ENCODE results near the gene KRT222. TPM values are rescaled to one million over a fixed set of nuclear protein-coding genes. Genes with fewer than 3 reads are reported as not detected.

Gene KRT222
- total and polyA plus RNA-seq, 2 of the 13 experiments (the other 11 are each of a cell fraction or from before 2014, with no cell fraction given) = not detected

DNA sequence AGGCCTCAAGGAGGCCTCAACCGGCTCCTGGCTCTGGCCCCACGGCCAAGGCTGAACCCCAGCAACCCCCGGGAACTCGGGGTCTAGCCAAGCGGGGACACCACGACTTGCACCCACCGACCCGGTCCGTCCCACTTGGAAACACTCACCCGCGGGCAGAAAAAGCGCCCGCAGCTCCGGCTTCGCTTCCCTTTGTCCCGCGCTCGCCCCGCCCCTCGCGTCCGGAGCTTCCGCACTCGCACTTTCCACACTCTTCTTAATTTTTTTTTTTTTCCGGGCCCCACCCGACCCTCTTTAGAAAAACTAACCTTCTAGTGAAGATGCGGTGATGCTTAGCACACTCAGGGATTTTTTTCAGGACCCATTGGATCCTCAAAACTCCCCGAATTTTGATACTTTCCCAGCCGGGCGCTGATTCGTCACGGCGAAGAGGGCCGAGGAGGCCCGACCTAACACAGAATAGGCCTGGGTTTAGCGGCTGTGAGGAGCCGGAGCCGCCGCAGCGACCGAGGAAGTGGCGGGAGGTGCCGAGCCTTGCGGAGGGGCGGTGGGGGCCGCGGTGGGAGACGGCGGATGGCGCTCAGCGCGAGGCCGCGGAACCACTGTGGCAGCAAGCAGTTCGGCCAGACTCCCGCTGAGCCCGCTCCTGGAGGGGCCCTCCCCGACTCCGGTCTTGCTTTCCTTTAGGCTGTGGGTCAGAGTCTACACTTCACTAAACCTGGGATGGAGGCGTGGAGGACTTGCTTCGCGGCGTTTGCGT lies 17.2 kb downstream of the KRT222 start, which contains the start of gene SMARCE1 (continued):
- TF ChIP-seq, protein P1, sequence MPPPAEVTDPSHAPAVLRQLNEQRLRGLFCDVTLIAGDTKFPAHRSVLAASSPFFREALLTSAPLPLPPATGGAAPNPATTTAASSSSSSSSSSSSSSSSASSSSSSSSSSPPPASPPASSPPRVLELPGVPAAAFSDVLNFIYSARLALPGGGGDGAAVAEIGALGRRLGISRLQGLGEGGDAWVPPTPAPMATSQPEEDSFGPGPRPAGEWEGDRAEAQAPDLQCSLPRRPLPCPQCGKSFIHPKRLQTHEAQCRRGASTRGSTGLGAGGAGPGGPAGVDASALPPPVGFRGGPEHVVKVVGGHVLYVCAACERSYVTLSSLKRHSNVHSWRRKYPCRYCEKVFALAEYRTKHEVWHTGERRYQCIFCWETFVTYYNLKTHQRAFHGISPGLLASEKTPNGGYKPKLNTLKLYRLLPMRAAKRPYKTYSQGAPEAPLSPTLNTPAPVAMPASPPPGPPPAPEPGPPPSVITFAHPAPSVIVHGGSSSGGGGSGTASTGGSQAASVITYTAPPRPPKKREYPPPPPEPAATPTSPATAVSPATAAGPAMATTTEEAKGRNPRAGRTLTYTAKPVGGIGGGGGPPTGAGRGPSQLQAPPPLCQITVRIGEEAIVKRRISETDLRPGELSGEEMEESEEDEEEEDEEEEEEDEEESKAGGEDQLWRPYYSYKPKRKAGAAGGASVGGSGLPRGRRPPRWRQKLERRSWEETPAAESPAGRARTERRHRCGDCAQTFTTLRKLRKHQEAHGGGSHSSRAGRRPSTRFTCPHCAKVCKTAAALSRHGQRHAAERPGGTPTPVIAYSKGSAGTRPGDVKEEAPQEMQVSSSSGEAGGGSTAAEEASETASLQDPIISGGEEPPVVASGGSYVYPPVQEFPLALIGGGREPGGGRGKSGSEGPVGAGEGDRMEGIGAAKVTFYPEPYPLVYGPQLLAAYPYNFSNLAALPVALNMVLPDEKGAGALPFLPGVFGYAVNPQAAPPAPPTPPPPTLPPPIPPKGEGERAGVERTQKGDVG (CRISPR knock-in tag; IDR thresholded peaks at IDR 0.05; ENCODE audit: borderline replicate concordance) = no peak
- TF ChIP-seq IKZF4 (CRISPR knock-in tag; IDR thresholded peaks at IDR 0.05; ENCODE audit: borderline replicate concordance, low read depth, not compliant biosample characterization) (peak; percentile 42), NAIF1 (CRISPR knock-in tag; IDR thresholded peaks at IDR 0.05; ENCODE audit: borderline replicate concordance) (peak; percentile 74; the same call in 1 of the 2 replicates), NKX3-1 (CRISPR knock-in tag; IDR thresholded peaks at IDR 0.05) (peak; percentile 95), ZNF34 (CRISPR knock-in tag; IDR thresholded peaks at IDR 0.05; ENCODE audit: borderline replicate concordance) (no peak; the same call in 1 of the 2 replicates), PCBP1 (IDR thresholded peaks at IDR 0.05; ENCODE audit: borderline replicate concordance, low read depth, low read length) (peak; percentile 78; the same call in 1 of the 2 replicates), ZNF431 (CRISPR knock-in tag; IDR thresholded peaks at IDR 0.05; ENCODE audit: borderline replicate concordance, low read depth) (0 out of 2 replicates have a peak, but pooled peaks have one; percentile 49), ZNF652 (CRISPR knock-in tag; IDR thresholded peaks at IDR 0.05; ENCODE audit: borderline replicate concordance, low read depth) (no peak), ATM (IDR thresholded peaks at IDR 0.05; ENCODE audit: borderline replicate concordance) (no peak)
- TF ChIP-seq, protein P2, sequence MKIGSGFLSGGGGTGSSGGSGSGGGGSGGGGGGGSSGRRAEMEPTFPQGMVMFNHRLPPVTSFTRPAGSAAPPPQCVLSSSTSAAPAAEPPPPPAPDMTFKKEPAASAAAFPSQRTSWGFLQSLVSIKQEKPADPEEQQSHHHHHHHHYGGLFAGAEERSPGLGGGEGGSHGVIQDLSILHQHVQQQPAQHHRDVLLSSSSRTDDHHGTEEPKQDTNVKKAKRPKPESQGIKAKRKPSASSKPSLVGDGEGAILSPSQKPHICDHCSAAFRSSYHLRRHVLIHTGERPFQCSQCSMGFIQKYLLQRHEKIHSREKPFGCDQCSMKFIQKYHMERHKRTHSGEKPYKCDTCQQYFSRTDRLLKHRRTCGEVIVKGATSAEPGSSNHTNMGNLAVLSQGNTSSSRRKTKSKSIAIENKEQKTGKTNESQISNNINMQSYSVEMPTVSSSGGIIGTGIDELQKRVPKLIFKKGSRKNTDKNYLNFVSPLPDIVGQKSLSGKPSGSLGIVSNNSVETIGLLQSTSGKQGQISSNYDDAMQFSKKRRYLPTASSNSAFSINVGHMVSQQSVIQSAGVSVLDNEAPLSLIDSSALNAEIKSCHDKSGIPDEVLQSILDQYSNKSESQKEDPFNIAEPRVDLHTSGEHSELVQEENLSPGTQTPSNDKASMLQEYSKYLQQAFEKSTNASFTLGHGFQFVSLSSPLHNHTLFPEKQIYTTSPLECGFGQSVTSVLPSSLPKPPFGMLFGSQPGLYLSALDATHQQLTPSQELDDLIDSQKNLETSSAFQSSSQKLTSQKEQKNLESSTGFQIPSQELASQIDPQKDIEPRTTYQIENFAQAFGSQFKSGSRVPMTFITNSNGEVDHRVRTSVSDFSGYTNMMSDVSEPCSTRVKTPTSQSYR (CRISPR knock-in tag; IDR thresholded peaks at IDR 0.05; ENCODE audit: borderline replicate concordance) = peak; percentile 10; the same call in 1 of the 2 replicates
- TF ChIP-seq, protein P3, sequence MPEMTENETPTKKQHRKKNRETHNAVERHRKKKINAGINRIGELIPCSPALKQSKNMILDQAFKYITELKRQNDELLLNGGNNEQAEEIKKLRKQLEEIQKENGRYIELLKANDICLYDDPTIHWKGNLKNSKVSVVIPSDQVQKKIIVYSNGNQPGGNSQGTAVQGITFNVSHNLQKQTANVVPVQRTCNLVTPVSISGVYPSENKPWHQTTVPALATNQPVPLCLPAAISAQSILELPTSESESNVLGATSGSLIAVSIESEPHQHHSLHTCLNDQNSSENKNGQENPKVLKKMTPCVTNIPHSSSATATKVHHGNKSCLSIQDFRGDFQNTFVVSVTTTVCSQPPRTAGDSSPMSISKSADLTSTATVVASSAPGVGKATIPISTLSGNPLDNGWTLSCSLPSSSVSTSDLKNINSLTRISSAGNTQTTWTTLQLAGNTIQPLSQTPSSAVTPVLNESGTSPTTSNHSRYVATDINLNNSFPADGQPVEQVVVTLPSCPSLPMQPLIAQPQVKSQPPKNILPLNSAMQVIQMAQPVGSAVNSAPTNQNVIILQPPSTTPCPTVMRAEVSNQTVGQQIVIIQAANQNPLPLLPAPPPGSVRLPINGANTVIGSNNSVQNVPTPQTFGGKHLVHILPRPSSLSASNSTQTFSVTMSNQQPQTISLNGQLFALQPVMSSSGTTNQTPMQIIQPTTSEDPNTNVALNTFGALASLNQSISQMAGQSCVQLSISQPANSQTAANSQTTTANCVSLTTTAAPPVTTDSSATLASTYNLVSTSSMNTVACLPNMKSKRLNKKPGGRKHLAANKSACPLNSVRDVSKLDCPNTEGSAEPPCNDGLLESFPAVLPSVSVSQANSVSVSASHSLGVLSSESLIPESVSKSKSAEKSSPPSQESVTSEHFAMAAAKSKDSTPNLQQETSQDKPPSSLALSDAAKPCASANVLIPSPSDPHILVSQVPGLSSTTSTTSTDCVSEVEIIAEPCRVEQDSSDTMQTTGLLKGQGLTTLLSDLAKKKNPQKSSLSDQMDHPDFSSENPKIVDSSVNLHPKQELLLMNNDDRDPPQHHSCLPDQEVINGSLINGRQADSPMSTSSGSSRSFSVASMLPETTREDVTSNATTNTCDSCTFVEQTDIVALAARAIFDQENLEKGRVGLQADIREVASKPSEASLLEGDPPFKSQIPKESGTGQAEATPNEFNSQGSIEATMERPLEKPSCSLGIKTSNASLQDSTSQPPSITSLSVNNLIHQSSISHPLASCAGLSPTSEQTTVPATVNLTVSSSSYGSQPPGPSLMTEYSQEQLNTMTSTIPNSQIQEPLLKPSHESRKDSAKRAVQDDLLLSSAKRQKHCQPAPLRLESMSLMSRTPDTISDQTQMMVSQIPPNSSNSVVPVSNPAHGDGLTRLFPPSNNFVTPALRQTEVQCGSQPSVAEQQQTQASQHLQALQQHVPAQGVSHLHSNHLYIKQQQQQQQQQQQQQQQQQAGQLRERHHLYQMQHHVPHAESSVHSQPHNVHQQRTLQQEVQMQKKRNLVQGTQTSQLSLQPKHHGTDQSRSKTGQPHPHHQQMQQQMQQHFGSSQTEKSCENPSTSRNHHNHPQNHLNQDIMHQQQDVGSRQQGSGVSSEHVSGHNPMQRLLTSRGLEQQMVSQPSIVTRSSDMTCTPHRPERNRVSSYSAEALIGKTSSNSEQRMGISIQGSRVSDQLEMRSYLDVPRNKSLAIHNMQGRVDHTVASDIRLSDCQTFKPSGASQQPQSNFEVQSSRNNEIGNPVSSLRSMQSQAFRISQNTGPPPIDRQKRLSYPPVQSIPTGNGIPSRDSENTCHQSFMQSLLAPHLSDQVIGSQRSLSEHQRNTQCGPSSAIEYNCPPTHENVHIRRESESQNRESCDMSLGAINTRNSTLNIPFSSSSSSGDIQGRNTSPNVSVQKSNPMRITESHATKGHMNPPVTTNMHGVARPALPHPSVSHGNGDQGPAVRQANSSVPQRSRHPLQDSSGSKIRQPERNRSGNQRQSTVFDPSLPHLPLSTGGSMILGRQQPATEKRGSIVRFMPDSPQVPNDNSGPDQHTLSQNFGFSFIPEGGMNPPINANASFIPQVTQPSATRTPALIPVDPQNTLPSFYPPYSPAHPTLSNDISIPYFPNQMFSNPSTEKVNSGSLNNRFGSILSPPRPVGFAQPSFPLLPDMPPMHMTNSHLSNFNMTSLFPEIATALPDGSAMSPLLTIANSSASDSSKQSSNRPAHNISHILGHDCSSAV (CRISPR knock-in tag; IDR thresholded peaks at IDR 0.05; ENCODE audit: borderline replicate concordance) = no peak

All from HepG2 (cell line).